ENCODE measurements around the gene TRAF7. TPM values are rescaled to one million over a fixed set of nuclear protein-coding genes. Genes with fewer than 3 reads are reported as not detected.

The TRAF7 gene
- total RNA-seq, 2 experiments from 2014 or later, result 74.8 to 80.2 TPM

DNA sequence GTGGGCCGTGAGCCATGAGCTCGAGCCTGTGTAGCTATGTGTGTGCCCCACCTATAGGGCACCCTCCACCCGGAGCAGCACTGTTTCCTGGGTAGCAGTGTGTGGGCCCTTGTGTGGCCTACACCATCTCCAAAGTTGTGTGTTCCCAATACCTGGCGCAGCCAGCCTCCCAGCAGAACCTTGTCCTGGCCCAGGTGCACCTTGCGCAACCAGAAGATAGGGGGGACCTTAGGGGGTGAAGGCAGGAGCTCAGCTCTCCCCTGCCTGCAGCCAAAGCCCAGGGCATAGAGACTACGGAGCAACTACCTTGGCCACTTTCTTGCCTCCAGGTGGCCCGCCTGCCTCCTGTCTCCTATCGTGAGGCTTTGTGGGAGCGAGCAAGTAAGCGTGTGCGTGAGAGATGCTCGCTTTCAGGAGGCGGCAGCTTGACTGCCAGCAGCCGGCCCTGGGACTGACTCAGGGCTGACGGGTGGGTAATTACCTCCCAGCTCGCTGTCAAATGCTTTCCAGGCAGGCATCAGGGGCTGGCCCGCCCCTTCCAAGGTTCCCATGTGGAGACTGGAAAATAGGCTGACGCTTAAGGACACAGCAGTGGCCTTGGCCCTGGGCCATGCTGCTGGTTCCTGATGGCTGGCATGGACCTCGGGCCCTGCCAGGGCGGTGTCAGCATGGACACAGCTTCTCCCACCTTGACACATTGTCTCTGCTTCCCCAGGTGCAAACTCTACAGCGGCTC is 19.0 kb downstream of the TRAF7 start:
- TF ChIP-seq, protein P1, sequence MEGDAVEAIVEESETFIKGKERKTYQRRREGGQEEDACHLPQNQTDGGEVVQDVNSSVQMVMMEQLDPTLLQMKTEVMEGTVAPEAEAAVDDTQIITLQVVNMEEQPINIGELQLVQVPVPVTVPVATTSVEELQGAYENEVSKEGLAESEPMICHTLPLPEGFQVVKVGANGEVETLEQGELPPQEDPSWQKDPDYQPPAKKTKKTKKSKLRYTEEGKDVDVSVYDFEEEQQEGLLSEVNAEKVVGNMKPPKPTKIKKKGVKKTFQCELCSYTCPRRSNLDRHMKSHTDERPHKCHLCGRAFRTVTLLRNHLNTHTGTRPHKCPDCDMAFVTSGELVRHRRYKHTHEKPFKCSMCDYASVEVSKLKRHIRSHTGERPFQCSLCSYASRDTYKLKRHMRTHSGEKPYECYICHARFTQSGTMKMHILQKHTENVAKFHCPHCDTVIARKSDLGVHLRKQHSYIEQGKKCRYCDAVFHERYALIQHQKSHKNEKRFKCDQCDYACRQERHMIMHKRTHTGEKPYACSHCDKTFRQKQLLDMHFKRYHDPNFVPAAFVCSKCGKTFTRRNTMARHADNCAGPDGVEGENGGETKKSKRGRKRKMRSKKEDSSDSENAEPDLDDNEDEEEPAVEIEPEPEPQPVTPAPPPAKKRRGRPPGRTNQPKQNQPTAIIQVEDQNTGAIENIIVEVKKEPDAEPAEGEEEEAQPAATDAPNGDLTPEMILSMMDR (IDR thresholded peaks at IDR 0.05), result no peak
- POLR2A ChIA-PET, result interaction anchor here (0.6 to 4.0 kb wide), 3 partner anchors 8 to 96 kb away, joined by 3 to 21 read pairs (median 5); partner anchors contain the start of gene TRAF7
- Mint-ChIP-seq H3K9me3 (no peaks in the 10 kb centered on the region), H3K27ac (no peak overlapping the region), H3K36me3 (ENCODE audit: low read depth) (peaks cover 18% of the 10 kb centered on the region), H3K4me1 (ENCODE audit: low read depth) (no peaks in the 10 kb centered on the region), H3K4me3 (no peak overlapping the region), H3K27me3 (no peaks in the 10 kb centered on the region)
- DNase-seq, result no peak
- intact Hi-C loops (cut with micrococcal nuclease), result no loop called here
- CTCF ChIA-PET, result no interaction called here
- no peak for ATAC-seq

DNA sequence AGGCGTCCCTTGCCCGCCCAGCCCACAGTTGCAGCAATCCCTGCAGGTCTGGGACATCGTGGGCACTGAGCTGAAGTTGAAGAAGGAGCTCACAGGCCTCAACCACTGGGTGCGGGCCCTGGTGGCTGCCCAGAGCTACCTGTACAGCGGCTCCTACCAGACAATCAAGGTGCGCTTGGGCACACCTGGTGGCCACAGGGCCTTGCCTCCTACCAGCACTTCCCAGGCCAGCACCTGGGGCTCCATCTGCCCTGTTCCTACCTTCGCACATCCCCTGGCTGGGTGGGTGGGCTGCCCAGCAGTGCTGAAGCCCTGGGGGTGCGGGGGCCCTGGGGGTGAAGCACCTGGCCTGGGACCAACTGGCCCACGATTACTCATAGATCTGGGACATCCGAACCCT is 19.9 kb downstream of the TRAF7 start:
- Mint-ChIP-seq H3K4me1 (ENCODE audit: low read depth) (no peaks in the 10 kb centered on the region), H3K27ac (no peak overlapping the region), H3K9me3 (no peaks in the 10 kb centered on the region), H3K36me3 (ENCODE audit: low read depth) (peaks cover 18% of the 10 kb centered on the region), H3K27me3 (no peaks in the 10 kb centered on the region), H3K4me3 (no peak overlapping the region)
- CTCF ChIA-PET, result no interaction called here
- intact Hi-C loops (cut with micrococcal nuclease), result no loop called here
- DNase-seq (no peak), ATAC-seq (no peak)
- TF ChIP-seq, protein P1 (IDR thresholded peaks at IDR 0.05), result no peak
- POLR2A ChIA-PET, result interaction anchor here (0.6 to 4.0 kb wide), 3 partner anchors 9 to 95 kb away, joined by 3 to 21 read pairs (median 5); partner anchors contain the start of gene TRAF7

DNA sequence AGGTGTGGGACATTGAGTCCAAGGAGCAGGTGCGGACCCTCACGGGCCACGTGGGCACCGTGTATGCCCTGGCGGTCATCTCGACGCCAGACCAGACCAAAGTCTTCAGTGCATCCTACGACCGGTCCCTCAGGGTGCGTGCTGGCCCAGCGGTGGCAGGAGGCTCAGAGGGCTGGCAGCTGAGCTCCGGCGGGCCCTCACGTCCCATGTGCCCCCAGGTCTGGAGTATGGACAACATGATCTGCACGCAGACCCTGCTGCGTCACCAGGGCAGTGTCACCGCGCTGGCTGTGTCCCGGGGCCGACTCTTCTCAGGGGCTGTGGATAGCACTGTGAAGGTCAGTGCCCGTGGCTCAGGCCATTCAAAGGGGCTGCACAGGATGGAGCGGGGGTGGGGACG is 20.5 kb downstream of the TRAF7 start:
- ChIA-PET POLR2A (no interaction called here), CTCF (no interaction called here)
- Mint-ChIP-seq H3K36me3 (ENCODE audit: low read depth) (peaks cover 18% of the 10 kb centered on the region), H3K27ac (no peak overlapping the region), H3K27me3 (no peaks in the 10 kb centered on the region), H3K4me1 (ENCODE audit: low read depth) (no peaks in the 10 kb centered on the region), H3K4me3 (no peak overlapping the region), H3K9me3 (no peaks in the 10 kb centered on the region)
- ATAC-seq, result no peak
- TF ChIP-seq, protein P1 (IDR thresholded peaks at IDR 0.05), result no peak
- intact Hi-C loops (cut with micrococcal nuclease), result no loop called here
- no peak for DNase-seq

DNA sequence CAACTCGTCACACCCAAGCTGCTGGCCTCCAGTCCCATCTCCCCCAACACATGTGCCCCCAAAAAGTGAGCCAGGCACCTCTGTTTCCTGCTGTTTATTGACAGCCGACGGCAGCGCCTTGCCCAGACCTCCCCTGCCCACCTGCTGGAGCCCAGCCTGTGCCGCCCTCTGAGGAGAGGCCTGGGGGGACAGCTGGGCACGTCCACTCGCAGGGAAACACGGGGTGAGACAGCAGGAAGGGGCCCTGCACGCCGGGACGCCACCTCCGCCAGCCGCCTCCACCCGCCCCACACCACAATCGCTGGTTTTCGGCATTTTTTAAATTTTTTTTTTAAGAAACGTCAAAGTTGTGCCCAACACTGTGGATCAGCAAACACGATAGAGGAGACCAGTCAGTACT is 21.5 kb downstream of the TRAF7 start:
- ChIA-PET CTCF (no interaction called here), POLR2A (interaction anchor here (1.0 kb wide), 1 partner anchor 26 kb away, joined by 3 read pairs; no protein-coding TSS in a partner anchor)

DNA sequence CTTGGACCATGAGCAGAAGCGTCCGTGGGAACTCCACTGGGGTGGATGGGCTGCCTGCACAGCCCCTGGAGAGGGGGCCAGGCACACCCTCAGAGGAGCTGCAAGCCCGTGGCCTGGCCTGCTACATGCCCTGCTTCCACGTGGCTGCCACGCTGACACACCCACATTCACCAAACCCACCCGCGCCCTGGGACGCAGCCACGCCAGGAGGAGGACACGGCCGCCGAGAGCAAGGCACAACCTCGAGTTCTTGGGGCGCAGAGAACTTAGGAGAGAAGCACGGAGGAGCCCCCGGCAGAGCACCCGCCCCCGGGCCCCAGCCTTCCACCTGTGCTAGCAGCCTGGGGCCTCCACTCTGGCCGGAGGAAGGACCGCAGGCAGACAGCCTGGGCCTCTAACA is 22.0 kb downstream of the TRAF7 start:
- Mint-ChIP-seq H3K4me1 (ENCODE audit: low read depth) (no peaks in the 10 kb centered on the region), H3K4me3 (no peak overlapping the region), H3K27ac (no peak overlapping the region), H3K27me3 (no peaks in the 10 kb centered on the region), H3K9me3 (no peaks in the 10 kb centered on the region), H3K36me3 (ENCODE audit: low read depth) (peaks cover 15% of the 10 kb centered on the region)
- POLR2A ChIA-PET, result interaction anchor here (1.0 kb wide), 1 partner anchor 26 kb away, joined by 3 read pairs; no protein-coding TSS in a partner anchor
- CTCF ChIA-PET, result no interaction called here
- DNase-seq, result no peak
- intact Hi-C loops (cut with micrococcal nuclease), result no loop called here
- TF ChIP-seq, protein P1 (IDR thresholded peaks at IDR 0.05), result no peak
- no peak for ATAC-seq

More for the DNA sequence above, 21.5 kb downstream of the TRAF7 start:
- DNase-seq, result no peak
- intact Hi-C loops (cut with micrococcal nuclease), result no loop called here
- Mint-ChIP-seq H3K27ac (no peak overlapping the region), H3K4me3 (no peak overlapping the region), H3K36me3 (ENCODE audit: low read depth) (peaks cover 15% of the 10 kb centered on the region), H3K4me1 (ENCODE audit: low read depth) (no peaks in the 10 kb centered on the region), H3K27me3 (no peaks in the 10 kb centered on the region), H3K9me3 (no peaks in the 10 kb centered on the region)
- TF ChIP-seq, protein P1 (IDR thresholded peaks at IDR 0.05), result no peak
- no peak for ATAC-seq
